Body of pancreas (tissue), 4 donors: Measurements from ENCODE around the gene PROB1.

Source experiments
- POLR2A ChIP-seq, 3 donors: fragments of 450-650 bp; IDR thresholded peaks; one replicate each; pipeline ENCODE4 v1.6.1; 2016; ENCODE audit warnings: antibody characterized with exemption in 3 of 3, mild to moderate bottlenecking in 2 of 3
- TF ChIP-seq, protein P1 (sequence below), 7 experiments: fragments of 450-650 bp in 4 of 7; fragments of 200-600 bp in 3 of 7; sonication (generic) in 3 of 7; IDR thresholded peaks; one replicate each; pipeline ENCODE4 v1.5.1; 2016 to 2019; ENCODE audit warnings: antibody characterized with exemption in 7 of 7

GRCh38 chr5:139397921-139398320 is 3.0 kb upstream of the PROB1 start:
- TF ChIP-seq, protein P1, sequence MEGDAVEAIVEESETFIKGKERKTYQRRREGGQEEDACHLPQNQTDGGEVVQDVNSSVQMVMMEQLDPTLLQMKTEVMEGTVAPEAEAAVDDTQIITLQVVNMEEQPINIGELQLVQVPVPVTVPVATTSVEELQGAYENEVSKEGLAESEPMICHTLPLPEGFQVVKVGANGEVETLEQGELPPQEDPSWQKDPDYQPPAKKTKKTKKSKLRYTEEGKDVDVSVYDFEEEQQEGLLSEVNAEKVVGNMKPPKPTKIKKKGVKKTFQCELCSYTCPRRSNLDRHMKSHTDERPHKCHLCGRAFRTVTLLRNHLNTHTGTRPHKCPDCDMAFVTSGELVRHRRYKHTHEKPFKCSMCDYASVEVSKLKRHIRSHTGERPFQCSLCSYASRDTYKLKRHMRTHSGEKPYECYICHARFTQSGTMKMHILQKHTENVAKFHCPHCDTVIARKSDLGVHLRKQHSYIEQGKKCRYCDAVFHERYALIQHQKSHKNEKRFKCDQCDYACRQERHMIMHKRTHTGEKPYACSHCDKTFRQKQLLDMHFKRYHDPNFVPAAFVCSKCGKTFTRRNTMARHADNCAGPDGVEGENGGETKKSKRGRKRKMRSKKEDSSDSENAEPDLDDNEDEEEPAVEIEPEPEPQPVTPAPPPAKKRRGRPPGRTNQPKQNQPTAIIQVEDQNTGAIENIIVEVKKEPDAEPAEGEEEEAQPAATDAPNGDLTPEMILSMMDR (IDR thresholded peaks at IDR 0.05) = no peak
- no peak for TF ChIP-seq POLR2A (IDR thresholded peaks at IDR 0.05)
